Measurements from ENCODE around the gene HSDL1. TPM values are rescaled to one million over a fixed set of nuclear protein-coding genes. Genes with fewer than 3 reads are reported as not detected.

Gene HSDL1
- total RNA-seq, 1 donor from 2014 or later: 32.0 TPM

- no peak for DNase-seq (ENCODE audit: low read depth)
Observed at GRCh38 chr16:84082110-84082509, 62.9 kb downstream of the HSDL1 start.

DNA sequence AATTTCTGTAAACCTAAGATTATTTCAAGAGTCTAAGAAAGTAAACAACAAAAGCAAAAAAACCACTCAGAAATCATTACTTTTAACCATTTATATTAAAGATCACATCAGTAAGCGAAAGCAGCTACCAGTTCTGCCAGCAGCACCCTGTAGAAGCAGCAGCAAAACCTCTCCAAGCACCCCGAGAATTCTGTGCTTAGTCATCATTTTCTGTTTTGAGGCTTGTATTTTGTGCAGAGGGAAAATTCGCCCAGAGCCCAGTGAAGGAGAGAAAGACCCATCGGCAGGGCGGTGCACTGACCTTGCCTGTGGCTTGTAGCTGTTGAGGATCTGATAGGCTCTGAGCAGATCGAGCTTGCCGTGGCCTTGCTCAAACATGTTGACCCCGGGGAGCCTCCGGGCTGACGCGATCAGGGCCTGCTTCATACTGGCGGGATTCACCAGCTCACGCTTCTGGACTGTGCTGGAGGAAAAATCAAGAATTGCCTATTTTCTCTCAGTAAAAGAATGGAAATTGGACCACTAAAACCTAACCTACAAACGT is 63.5 kb downstream of the HSDL1 start:
- DNase-seq (ENCODE audit: low read depth): no peak

- no peak for DNase-seq (ENCODE audit: low read depth)
Observed at GRCh38 chr16:84080813-84081212, 64.2 kb downstream of the HSDL1 start.

GRCh38 chr16:84080378-84080777 is 64.6 kb downstream of the HSDL1 start:
- no peak for DNase-seq (ENCODE audit: low read depth)

DNA sequence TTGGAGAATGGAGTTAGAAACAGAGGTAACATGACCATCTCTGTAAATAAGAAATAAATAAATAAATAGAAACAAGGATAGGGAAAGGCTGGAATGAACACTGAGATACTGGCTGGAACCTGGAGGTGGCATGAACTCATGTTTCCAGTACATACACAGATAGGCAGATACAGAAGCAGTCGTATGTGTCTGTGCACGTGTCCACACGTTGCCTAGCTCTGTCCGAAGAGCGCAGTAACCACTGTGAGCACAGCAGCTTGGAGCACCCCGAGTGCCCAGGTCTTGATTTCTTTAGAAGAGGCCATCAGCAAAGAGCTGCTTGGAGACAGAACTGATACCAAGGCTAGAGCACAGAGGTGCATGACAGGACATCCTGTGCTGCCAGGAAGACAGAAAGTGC is 65.3 kb downstream of the HSDL1 start:
- no peak for DNase-seq (ENCODE audit: low read depth)

DNA sequence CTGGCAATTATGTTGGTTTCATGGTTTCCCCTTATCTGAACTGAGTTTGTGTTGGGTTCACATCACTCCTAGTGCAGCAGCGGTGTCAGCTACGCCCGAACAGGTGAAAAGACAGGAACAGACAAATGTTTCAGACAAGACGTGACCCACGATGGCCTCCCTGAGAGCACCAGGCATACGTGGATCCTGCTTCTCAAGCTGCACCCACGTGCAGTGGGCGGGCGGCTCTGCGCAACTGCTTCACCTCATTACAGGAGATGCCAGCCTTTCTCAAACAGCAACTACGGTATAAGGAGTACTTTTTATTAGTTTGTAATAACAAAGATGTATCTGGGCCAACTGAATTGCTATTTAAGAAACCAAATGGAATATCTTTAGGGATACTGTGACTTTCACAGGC is 69.6 kb downstream of the HSDL1 start:
- no peak for DNase-seq (ENCODE audit: low read depth)

DNA sequence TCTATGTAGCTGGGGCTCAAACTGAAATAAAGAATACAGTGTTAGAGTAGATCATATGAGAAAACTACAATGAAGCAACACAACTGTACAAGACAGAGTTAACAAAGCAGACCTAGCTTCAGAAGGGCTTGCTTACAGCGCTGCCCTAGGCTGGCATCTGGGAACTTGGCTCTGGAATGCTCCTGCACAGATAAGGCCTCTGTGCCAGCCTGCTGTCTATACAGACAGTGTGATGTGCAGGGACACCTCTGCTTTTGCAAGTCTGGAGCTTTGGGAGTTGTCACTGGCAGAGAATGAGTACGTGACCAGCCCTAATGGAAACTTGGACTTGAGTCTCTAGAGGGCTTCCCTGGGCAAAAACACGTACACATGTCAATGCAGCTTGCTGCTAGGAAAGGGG is 70.3 kb downstream of the HSDL1 start:
- DNase-seq (ENCODE audit: low read depth): no peak

Other genes with a start within 250 kb of the HSDL1 start
- gene MLYCD, start 246.1 kb downstream of the HSDL1 start, total RNA-seq: 3.6 and 7.1 TPM in 2 replicates
- gene OSGIN1, start 191.9 kb downstream of the HSDL1 start, total RNA-seq: 0.69 and 1.4 TPM in 2 replicates
- gene NECAB2, start 176.9 kb downstream of the HSDL1 start, total RNA-seq: not detected in 2 replicates
- not detected in 2 replicates for gene SLC38A8, start 102.4 kb downstream of the HSDL1 start, total RNA-seq
- gene MBTPS1, start 28.2 kb downstream of the HSDL1 start, total RNA-seq: 71.0 and 115 TPM in 2 replicates
- gene DNAAF1, start 131 bp upstream of the HSDL1 start, total RNA-seq: 0.45 TPM in 1 of 2 replicates, not detected in the other
- gene TAF1C, start 41.9 kb upstream of the HSDL1 start, total RNA-seq: 11.1 and 24.5 TPM in 2 replicates
- gene ADAD2, start 46.0 kb upstream of the HSDL1 start, total RNA-seq: 0.35 TPM in 1 of 2 replicates, not detected in the other
- not detected in 2 replicates for gene KCNG4, start 94.8 kb upstream of the HSDL1 start, total RNA-seq
- 0.05 TPM in 1 of 2 replicates, not detected in the other for gene WFDC1, start 149.7 kb upstream of the HSDL1 start, total RNA-seq
- 7.1 TPM in 1 of 2 replicates, not detected in the other for gene ATP2C2, start 223.4 kb upstream of the HSDL1 start, total RNA-seq